ENCODE measurements around the gene PCDHA8.
"Not testable (repeated sequence)": the region's sequence is repeated elsewhere in the genome, so short reads cannot be mapped to it uniquely, and the experiment has no call there.

- not testable (repeated sequence) for TF ChIP-seq CTCF (IDR thresholded peaks at IDR 0.05; ENCODE audit: low read depth, low read length, poor library complexity, severe bottlenecking); EZH2phosphoT487 (IDR thresholded peaks at IDR 0.05; ENCODE audit: borderline replicate concordance, low read length)
Observed at GRCh38 chr5:140876541-140877261, 35.7 kb downstream of the PCDHA8 start.
